ENCODE measurements around the gene CEP85.

CEP85 gene

DNA sequence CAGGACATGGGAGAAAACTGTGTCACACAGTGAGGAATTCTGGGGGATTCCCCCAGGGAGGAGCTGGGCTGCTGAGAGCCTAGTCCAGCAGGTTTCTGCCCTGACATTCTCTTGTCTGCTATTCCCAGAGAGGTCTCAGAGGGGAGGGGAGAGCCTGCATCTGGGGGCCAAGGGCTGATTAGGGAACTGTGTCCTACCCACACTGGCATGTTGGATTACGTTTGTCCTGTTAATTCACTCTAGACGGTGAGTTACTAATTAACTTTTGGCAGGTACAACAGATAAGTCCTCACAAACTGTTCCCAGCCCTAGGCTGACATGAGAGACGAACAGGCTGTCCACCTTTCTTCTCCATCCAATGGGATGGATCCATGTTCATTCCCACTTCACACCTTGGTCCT lies 43.3 kb downstream of the CEP85 start:
- TF ChIP-seq POLR2AphosphoS5 (IDR thresholded peaks at IDR 0.05; ENCODE audit: low read depth, low read length): no peak
- no peak for TF ChIP-seq REST (IDR thresholded peaks at IDR 0.05; ENCODE audit: insufficient read depth in 1 of 2, low read depth in 2 of 2, low read length in 2 of 2)
- no peak for TF ChIP-seq FOXP2 (optimal IDR thresholded peaks at IDR 0.05; ENCODE audit: borderline replicate concordance, extremely low read depth, extremely low read length, insufficient read depth)
- TF ChIP-seq SIN3A (IDR thresholded peaks at IDR 0.05; ENCODE audit: borderline replicate concordance, insufficient read depth, low read length): no peak
- no peak for TF ChIP-seq TAF1 (IDR thresholded peaks at IDR 0.05; ENCODE audit: borderline replicate concordance, insufficient read depth, low read length)

- TF ChIP-seq REST (IDR thresholded peaks at IDR 0.05; ENCODE audit: insufficient read depth in 1 of 2, low read depth in 2 of 2, low read length in 2 of 2) (no peak), SIN3A (IDR thresholded peaks at IDR 0.05; ENCODE audit: borderline replicate concordance, insufficient read depth, low read length) (no peak), POLR2AphosphoS5 (IDR thresholded peaks at IDR 0.05; ENCODE audit: low read depth, low read length) (no peak), FOXP2 (optimal IDR thresholded peaks at IDR 0.05; ENCODE audit: borderline replicate concordance, extremely low read depth, extremely low read length, insufficient read depth) (no peak), TAF1 (IDR thresholded peaks at IDR 0.05; ENCODE audit: borderline replicate concordance, insufficient read depth, low read length) (no peak)
Measured at GRCh38 chr1:26277719-26278118, 43.7 kb downstream of the CEP85 start.

DNA sequence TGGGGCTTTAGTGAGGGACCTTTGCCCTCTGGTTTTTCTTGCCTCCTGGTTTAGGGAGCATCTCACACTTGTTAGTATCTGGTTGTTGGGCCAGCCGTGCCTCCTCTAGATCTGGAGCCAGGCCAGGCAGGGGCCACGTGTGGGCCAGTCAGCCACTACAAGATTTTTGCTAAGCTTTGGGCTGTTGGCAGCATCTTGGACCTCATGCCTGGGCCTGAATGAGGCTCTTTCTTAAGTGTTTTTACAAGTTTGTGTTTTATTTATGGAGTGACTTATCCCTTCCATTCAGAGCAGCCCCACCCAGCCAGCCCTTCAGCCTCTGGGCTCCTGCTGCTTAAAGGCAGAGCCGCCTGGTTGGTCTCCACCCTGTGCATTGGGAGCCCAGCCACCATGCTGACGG lies 44.3 kb downstream of the CEP85 start:
- TF ChIP-seq REST (IDR thresholded peaks at IDR 0.05; ENCODE audit: insufficient read depth in 1 of 2, low read depth in 2 of 2, low read length in 2 of 2) (no peak), TAF1 (IDR thresholded peaks at IDR 0.05; ENCODE audit: borderline replicate concordance, insufficient read depth, low read length) (no peak), FOXP2 (optimal IDR thresholded peaks at IDR 0.05; ENCODE audit: borderline replicate concordance, extremely low read depth, extremely low read length, insufficient read depth) (no peak), POLR2AphosphoS5 (IDR thresholded peaks at IDR 0.05; ENCODE audit: low read depth, low read length) (no peak), SIN3A (IDR thresholded peaks at IDR 0.05; ENCODE audit: borderline replicate concordance, insufficient read depth, low read length) (no peak)

DNA sequence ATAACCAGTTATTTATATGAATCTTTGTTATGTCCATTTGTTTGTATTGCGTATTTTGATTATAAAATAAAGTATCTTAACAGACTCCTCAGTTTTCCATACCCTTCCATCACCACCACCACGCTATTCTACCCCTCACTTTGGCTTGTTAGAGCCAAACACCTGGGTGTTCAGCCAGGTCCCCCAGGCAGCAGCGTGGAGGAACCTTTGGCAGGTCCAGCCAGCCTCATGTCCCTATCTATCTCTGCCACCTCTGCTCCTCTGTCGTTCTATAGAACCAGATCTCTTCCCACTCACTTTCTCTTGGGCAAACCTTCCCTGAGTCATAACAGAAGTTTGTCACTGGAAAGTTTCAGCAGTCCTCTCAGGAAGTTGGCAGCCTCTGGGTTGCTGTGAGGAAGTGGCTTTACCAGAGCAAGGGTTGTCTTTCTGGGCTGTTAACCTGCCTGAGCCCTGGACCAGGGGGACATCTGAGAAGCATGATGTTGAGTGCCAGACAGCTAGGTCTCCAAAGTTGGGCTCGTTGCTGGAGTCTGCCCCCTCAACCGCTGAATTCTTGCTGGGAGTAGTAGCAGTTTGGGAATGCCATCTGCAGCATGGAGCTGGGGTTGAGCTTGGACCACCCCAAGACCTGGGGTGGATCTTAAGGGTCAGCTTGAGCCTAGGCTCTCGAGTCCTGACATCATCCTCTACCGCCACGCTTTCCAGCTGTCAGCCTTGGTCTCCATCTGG lies 44.9 kb downstream of the CEP85 start:
- TF ChIP-seq REST (IDR thresholded peaks at IDR 0.05; ENCODE audit: insufficient read depth in 1 of 2, low read depth in 2 of 2, low read length in 2 of 2) (no peak), POLR2AphosphoS5 (IDR thresholded peaks at IDR 0.05; ENCODE audit: low read depth, low read length) (no peak), FOXP2 (optimal IDR thresholded peaks at IDR 0.05; ENCODE audit: borderline replicate concordance, extremely low read depth, extremely low read length, insufficient read depth) (no peak), TAF1 (IDR thresholded peaks at IDR 0.05; ENCODE audit: borderline replicate concordance, insufficient read depth, low read length) (no peak), SIN3A (IDR thresholded peaks at IDR 0.05; ENCODE audit: borderline replicate concordance, insufficient read depth, low read length) (no peak)

All from PFSK-1 (cell line).